GM12878 (cell line): ENCODE data around the gene CDCA3. TPM values are rescaled to one million over a fixed set of nuclear protein-coding genes. Genes with fewer than 3 reads are reported as not detected.

Source experiments
- EED ChIP-seq: sonication (generic); IDR thresholded peaks from 2 replicates; pipeline ENCODE4 v1.6.1; 2016; ENCODE audit warnings: antibody characterized with exemption, low read depth
- MTA2 ChIP-seq: fragments of 450-650 bp; IDR thresholded peaks from 2 replicates; pipeline ENCODE4 v1.6.1; 2016; ENCODE audit warnings: low read depth, mild to moderate bottlenecking, moderate library complexity
- MYC ChIP-seq: IDR thresholded peaks from 2 replicates; pipeline ENCODE4 v1.6.1; 2011; ENCODE audit warnings: mild to moderate bottlenecking, low read length, moderate library complexity, inconsistent platforms; ENCODE audit not compliant: insufficient read depth, insufficient replicate concordance, insufficient read length, severe bottlenecking
- NR2F1 ChIP-seq: fragments of 450-650 bp; conservative IDR thresholded peaks from 2 replicates; pipeline ENCODE4 v1.6.1; 2017; ENCODE audit warnings: mild to moderate bottlenecking
- POLR2A ChIP-seq: IDR thresholded peaks from 2 replicates; pipeline ENCODE4 v1.6.1; 2011; ENCODE audit warnings: low read depth, mild to moderate bottlenecking, low read length
- RAD51 ChIP-seq: fragments of 450-650 bp; IDR thresholded peaks from 2 replicates; pipeline ENCODE4 v1.6.1; 2016; ENCODE audit warnings: moderate library complexity, mild to moderate bottlenecking, inconsistent platforms
- RB1 ChIP-seq: fragments of 450-650 bp; formaldehyde crosslinking; IDR thresholded peaks from 2 replicates; pipeline ENCODE4 v1.6.1; 2017; ENCODE audit warnings: mild to moderate bottlenecking, borderline replicate concordance
- RBBP5 ChIP-seq: fragments of 200-600 bp; sonication (generic); conservative IDR thresholded peaks from 2 replicates; pipeline ENCODE4 v1.6.1; 2016
- TCF7 ChIP-seq: IDR thresholded peaks from 2 replicates; pipeline ENCODE4 v1.6.1; 2014; ENCODE audit warnings: antibody characterized with exemption, borderline replicate concordance
- ZBED1 ChIP-seq: IDR thresholded peaks from 2 replicates; pipeline ENCODE4 v1.6.1; 2016; ENCODE audit warnings: borderline replicate concordance
- polyA plus RNA-seq, 11 experiments: library from polyadenylated mRNA; depleted of rRNA in 4 of 11; unstranded in 6 of 11; stranded (reverse) in 5 of 11; fragments of >200 nt; fragmentation: Nextera tagmentation in 4 of 11; fragmentation: Illumina TruSeq in 1 of 11; extraction: Ambion mirVana in 4 of 11; extraction: Trizol in 1 of 11; gene quantifications; 1 replicate in 1 of 11; 2 replicates in 10 of 11; pipeline versions ENCODE4 v1.2.1 to v1.2.3, GENCODE V29; 2011 to 2016; ENCODE audit warnings: inconsistent platforms in 2 of 11, missing spikeins in 2 of 11, low read depth in 1 of 11
- total RNA-seq, 4 experiments: library from RNA; depleted of rRNA in 3 of 4; stranded (reverse); fragments of >200 nt in 3 of 4; fragmentation: Illumina TruSeq in 1 of 4; extraction: Trizol in 1 of 4; gene quantifications; 2 replicates each; pipeline versions ENCODE4 v1.2.1 to v1.2.3, GENCODE V29; 2013 to 2021
- TF ChIP-seq, protein P1 (sequence below), 3 experiments: IDR thresholded peaks in 2 of 3; conservative IDR thresholded peaks in 1 of 3; 2 replicates each; pipeline ENCODE4 v1.5.1; 2011; ENCODE audit warnings: low read depth in 3 of 3, low read length in 3 of 3, mild to moderate bottlenecking in 3 of 3, control low read depth in 2 of 3, moderate library complexity in 2 of 3, inconsistent platforms in 1 of 3, mixed read lengths in 1 of 3; ENCODE audit not compliant: control insufficient read depth in 2 of 3, insufficient read depth in 1 of 3; ENCODE audit errors: extremely low read depth in 1 of 3
- TF ChIP-seq, protein P2 (sequence below): fragments of 450-650 bp; formaldehyde crosslinking; IDR thresholded peaks from 2 replicates; pipeline ENCODE4 v1.4.0; 2022; ENCODE audit warnings: mild to moderate bottlenecking, moderate library complexity
- TF ChIP-seq, protein P3 (sequence below): fragments of 450-650 bp; IDR thresholded peaks from 2 replicates; pipeline ENCODE4 v1.6.1; 2016; ENCODE audit warnings: mild to moderate bottlenecking, moderate library complexity, borderline replicate concordance
- TF ChIP-seq, protein P4 (sequence below): IDR thresholded peaks from 2 replicates; pipeline ENCODE4 v1.6.1; 2012; ENCODE audit warnings: low read depth, low read length, improper control_type of control experiment
- TF ChIP-seq, protein P5 (sequence below): IDR thresholded peaks from 2 replicates; pipeline ENCODE4 v1.6.1; 2011; ENCODE audit warnings: borderline replicate concordance, low read depth, mild to moderate bottlenecking, moderate library complexity, mixed read lengths, low read length; ENCODE audit not compliant: insufficient read depth; ENCODE audit errors: extremely low read length

CDCA3 gene
- total and polyA plus RNA-seq, 10 of the 15 experiments (the other 5 are each of a cell fraction or from before 2014, with no cell fraction given), result 34.5 to 148 (median 97.4) TPM

DNA sequence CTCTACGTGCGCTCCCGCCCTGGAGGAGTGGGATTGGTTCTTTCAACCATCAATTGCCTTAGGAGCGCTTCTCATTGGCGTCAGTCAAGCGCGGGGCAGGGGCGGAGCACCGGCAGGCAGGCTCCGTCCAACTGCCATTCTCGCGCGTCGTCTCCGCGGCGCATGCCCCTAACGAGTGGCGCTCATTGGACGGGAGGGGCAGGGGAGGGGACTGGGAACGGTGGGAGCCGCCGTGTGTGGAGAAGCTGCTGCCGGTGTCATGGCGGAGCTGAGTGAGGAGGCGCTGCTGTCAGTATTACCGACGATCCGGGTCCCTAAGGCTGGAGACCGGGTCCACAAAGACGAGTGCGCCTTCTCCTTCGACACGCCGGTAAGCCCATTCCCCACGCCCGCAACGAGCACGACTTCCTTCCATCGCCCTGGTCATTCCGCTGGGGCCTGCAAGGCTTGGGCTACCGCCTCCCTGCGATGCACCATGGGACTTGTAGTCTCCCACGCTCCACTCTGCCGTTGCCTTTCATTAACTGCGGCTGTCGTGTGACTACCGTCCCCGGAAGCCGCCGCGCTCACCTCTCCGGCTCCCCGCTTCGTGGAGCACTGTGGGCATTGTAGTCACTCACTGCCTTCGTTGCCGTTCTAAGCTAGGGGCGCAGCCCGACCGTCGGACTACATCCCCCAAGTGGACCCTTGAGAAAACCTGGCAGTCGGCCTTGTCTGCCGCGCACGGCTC is 1.0 kb upstream of the CDCA3 start, which contains the start of gene USP5 (continued):
- TF ChIP-seq NR2F1 (0 out of 2 replicates have a peak, but pooled peaks have one; percentile 22), MTA2 (no peak; the same call in 1 of the 2 replicates), MYC (peak; percentile 51), RBBP5 (no peak), RB1 (peak; percentile 21; the same call in 1 of the 2 replicates), RAD51 (no peak), POLR2A (peak; percentile 89), EED (no peak), TCF7 (no peak), ZBED1 (no peak)
- TF ChIP-seq, protein P1, sequence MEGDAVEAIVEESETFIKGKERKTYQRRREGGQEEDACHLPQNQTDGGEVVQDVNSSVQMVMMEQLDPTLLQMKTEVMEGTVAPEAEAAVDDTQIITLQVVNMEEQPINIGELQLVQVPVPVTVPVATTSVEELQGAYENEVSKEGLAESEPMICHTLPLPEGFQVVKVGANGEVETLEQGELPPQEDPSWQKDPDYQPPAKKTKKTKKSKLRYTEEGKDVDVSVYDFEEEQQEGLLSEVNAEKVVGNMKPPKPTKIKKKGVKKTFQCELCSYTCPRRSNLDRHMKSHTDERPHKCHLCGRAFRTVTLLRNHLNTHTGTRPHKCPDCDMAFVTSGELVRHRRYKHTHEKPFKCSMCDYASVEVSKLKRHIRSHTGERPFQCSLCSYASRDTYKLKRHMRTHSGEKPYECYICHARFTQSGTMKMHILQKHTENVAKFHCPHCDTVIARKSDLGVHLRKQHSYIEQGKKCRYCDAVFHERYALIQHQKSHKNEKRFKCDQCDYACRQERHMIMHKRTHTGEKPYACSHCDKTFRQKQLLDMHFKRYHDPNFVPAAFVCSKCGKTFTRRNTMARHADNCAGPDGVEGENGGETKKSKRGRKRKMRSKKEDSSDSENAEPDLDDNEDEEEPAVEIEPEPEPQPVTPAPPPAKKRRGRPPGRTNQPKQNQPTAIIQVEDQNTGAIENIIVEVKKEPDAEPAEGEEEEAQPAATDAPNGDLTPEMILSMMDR (IDR thresholded peaks at IDR 0.05 in 2 of 3, conservative IDR thresholded peaks at IDR 0.05 in 1 of 3; ENCODE audit: control insufficient read depth in 2 of 3, extremely low read depth in 1 of 3, insufficient read depth in 1 of 3, low read depth in 3 of 3, low read length in 3 of 3), result no peak
- TF ChIP-seq, protein P2, sequence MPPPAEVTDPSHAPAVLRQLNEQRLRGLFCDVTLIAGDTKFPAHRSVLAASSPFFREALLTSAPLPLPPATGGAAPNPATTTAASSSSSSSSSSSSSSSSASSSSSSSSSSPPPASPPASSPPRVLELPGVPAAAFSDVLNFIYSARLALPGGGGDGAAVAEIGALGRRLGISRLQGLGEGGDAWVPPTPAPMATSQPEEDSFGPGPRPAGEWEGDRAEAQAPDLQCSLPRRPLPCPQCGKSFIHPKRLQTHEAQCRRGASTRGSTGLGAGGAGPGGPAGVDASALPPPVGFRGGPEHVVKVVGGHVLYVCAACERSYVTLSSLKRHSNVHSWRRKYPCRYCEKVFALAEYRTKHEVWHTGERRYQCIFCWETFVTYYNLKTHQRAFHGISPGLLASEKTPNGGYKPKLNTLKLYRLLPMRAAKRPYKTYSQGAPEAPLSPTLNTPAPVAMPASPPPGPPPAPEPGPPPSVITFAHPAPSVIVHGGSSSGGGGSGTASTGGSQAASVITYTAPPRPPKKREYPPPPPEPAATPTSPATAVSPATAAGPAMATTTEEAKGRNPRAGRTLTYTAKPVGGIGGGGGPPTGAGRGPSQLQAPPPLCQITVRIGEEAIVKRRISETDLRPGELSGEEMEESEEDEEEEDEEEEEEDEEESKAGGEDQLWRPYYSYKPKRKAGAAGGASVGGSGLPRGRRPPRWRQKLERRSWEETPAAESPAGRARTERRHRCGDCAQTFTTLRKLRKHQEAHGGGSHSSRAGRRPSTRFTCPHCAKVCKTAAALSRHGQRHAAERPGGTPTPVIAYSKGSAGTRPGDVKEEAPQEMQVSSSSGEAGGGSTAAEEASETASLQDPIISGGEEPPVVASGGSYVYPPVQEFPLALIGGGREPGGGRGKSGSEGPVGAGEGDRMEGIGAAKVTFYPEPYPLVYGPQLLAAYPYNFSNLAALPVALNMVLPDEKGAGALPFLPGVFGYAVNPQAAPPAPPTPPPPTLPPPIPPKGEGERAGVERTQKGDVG (CRISPR knock-in tag), result no peak
- TF ChIP-seq, protein P3, sequence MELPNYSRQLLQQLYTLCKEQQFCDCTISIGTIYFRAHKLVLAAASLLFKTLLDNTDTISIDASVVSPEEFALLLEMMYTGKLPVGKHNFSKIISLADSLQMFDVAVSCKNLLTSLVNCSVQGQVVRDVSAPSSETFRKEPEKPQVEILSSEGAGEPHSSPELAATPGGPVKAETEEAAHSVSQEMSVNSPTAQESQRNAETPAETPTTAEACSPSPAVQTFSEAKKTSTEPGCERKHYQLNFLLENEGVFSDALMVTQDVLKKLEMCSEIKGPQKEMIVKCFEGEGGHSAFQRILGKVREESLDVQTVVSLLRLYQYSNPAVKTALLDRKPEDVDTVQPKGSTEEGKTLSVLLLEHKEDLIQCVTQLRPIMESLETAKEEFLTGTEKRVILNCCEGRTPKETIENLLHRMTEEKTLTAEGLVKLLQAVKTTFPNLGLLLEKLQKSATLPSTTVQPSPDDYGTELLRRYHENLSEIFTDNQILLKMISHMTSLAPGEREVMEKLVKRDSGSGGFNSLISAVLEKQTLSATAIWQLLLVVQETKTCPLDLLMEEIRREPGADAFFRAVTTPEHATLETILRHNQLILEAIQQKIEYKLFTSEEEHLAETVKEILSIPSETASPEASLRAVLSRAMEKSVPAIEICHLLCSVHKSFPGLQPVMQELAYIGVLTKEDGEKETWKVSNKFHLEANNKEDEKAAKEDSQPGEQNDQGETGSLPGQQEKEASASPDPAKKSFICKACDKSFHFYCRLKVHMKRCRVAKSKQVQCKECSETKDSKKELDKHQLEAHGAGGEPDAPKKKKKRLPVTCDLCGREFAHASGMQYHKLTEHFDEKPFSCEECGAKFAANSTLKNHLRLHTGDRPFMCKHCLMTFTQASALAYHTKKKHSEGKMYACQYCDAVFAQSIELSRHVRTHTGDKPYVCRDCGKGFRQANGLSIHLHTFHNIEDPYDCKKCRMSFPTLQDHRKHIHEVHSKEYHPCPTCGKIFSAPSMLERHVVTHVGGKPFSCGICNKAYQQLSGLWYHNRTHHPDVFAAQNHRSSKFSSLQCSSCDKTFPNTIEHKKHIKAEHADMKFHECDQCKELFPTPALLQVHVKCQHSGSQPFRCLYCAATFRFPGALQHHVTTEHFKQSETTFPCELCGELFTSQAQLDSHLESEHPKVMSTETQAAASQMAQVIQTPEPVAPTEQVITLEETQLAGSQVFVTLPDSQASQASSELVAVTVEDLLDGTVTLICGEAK, result peak; percentile 98
- TF ChIP-seq, protein P4, sequence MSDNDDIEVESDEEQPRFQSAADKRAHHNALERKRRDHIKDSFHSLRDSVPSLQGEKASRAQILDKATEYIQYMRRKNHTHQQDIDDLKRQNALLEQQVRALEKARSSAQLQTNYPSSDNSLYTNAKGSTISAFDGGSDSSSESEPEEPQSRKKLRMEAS, result peak; percentile 31
- TF ChIP-seq, protein P5, sequence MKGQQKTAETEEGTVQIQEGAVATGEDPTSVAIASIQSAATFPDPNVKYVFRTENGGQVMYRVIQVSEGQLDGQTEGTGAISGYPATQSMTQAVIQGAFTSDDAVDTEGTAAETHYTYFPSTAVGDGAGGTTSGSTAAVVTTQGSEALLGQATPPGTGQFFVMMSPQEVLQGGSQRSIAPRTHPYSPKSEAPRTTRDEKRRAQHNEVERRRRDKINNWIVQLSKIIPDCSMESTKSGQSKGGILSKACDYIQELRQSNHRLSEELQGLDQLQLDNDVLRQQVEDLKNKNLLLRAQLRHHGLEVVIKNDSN, result peak; percentile 66
